Colonic mucosa (tissue), 4 donors: ENCODE measurements around the gene TSC22D1. TPM values are rescaled to one million over a fixed set of nuclear protein-coding genes. Genes with fewer than 3 reads are reported as not detected.
"Not testable (repeated sequence)": the region's sequence is repeated elsewhere in the genome, so short reads cannot be mapped to it uniquely, and the experiment has no call there.

Experiments
- DNase-seq: peaks from one replicate; pipeline ENCODE4 v3.0.0-alpha.2; 2020
- H3K27ac ChIP-seq: fragments of 200-600 bp; one replicate; pipeline ENCODE4 v1.8.0; 2021
- H3K27me3 ChIP-seq: fragments of 200-600 bp; one replicate; pipeline ENCODE4 v1.8.0; 2021
- H3K36me3 ChIP-seq: fragments of 200-600 bp; one replicate; pipeline ENCODE4 v1.8.0; 2021
- H3K4me1 ChIP-seq: fragments of 200-600 bp; one replicate; pipeline ENCODE4 v1.8.0; 2021; ENCODE audit warnings: mild to moderate bottlenecking
- H3K4me3 ChIP-seq: fragments of 200-600 bp; one replicate; pipeline ENCODE4 v1.8.0; 2021
- H3K9ac ChIP-seq, 2 donors: one replicate each; pipeline ENCODE4 v1.7.0; 2013; ENCODE audit warnings: control low read depth in 2 of 2, low read depth in 2 of 2, low read length in 2 of 2
- H3K9me3 ChIP-seq: fragments of 200-600 bp; one replicate; pipeline ENCODE4 v1.8.0; 2021
- CTCF ChIP-seq: fragments of 200-600 bp; IDR thresholded peaks from one replicate; pipeline ENCODE4 v1.8.0; 2022; ENCODE audit warnings: antibody characterized with exemption, mild to moderate bottlenecking
- intact Hi-C: fragments of 100-400 bp; cut with DNase I; formaldehyde crosslinking; loops from one replicate; pipeline ENCODE4 v1.14.1; 2022
- total RNA-seq, 2 donors: library from RNA; stranded (reverse); fragmentation: NEBNext Ultra II Directional in 1 of 2; extraction: Animal tissue kit (Norgen Biotek cat#: 25700) in 1 of 2; gene quantifications; one replicate each; pipeline ENCODE4 v1.2.1, GENCODE V29; 2021
- donor health status: healthy.
- donor health status: DM: no; HTN: no; CAD: no.
- donor health status: DM: no; HTN: no; CAD: no.

Gene TSC22D1
- total RNA-seq, 2 donors from 2014 or later, result 137 to 231 TPM

- Histone ChIP-seq H3K4me3 (no peak overlapping the region), H3K27ac (no peak overlapping the region), H3K27me3 (no peaks in the 10 kb centered on the region), H3K4me1 (no peaks in the 10 kb centered on the region), H3K36me3 (no peaks in the 10 kb centered on the region), H3K9me3 (no peaks in the 10 kb centered on the region), H3K9ac (no peak overlapping the region)
- intact Hi-C loops, result no loop called here
- no peak for TF ChIP-seq CTCF
- DNase-seq, result no peak
These were observed 61.9 kb downstream of the TSC22D1 start for GRCh38 chr13:44514278-44514677.

GRCh38 chr13:44509853-44510252, 66.3 kb downstream of the TSC22D1 start:
- H3K36me3 ChIP-seq, H3K9me3 ChIP-seq, H3K4me3 ChIP-seq, DNase-seq, H3K27ac ChIP-seq, H3K4me1 ChIP-seq, intact Hi-C loops, H3K9ac ChIP-seq, H3K27me3 ChIP-seq: not testable (repeated sequence)

GRCh38 chr13:44508562-44509077, 67.5 kb downstream of the TSC22D1 start:
- intact Hi-C loops, result no loop called here
- Histone ChIP-seq H3K27ac (no peak overlapping the region), H3K4me1 (no peaks in the 10 kb centered on the region), H3K4me3 (no peak overlapping the region), H3K9ac (no peak overlapping the region), H3K36me3 (no peaks in the 10 kb centered on the region), H3K9me3 (no peaks in the 10 kb centered on the region), H3K27me3 (no peaks in the 10 kb centered on the region)
- DNase-seq, result no peak
- TF ChIP-seq CTCF, result no peak

GRCh38 chr13:44507639-44508038, 68.5 kb downstream of the TSC22D1 start:
- Histone ChIP-seq H3K27me3 (no peaks in the 10 kb centered on the region), H3K27ac (no peak overlapping the region), H3K36me3 (no peaks in the 10 kb centered on the region), H3K4me3 (no peak overlapping the region), H3K9me3 (no peaks in the 10 kb centered on the region), H3K9ac (no peak overlapping the region), H3K4me1 (no peaks in the 10 kb centered on the region)
- DNase-seq, result no peak
- intact Hi-C loops, result no loop called here
- TF ChIP-seq CTCF, result no peak

GRCh38 chr13:44506719-44507118, 69.4 kb downstream of the TSC22D1 start:
- H3K27me3 ChIP-seq, result no peaks in the 10 kb centered on the region
- no peak overlapping the region for H3K4me3 ChIP-seq
- no peak overlapping the region for H3K27ac ChIP-seq
- no peak for TF ChIP-seq CTCF
- no peaks in the 10 kb centered on the region for H3K36me3 ChIP-seq
- H3K9me3 ChIP-seq, result no peaks in the 10 kb centered on the region
- H3K9ac ChIP-seq, result no peak overlapping the region
- DNase-seq, result no peak
- H3K4me1 ChIP-seq, result no peaks in the 10 kb centered on the region
- intact Hi-C loops, result no loop called here

- intact Hi-C loops, result no loop called here
- Histone ChIP-seq H3K27me3 (no peaks in the 10 kb centered on the region), H3K4me3 (no peak overlapping the region), H3K36me3 (no peaks in the 10 kb centered on the region), H3K4me1 (no peaks in the 10 kb centered on the region), H3K9ac (no peak overlapping the region), H3K9me3 (no peaks in the 10 kb centered on the region), H3K27ac (no peak overlapping the region)
- TF ChIP-seq CTCF, result no peak
- DNase-seq, result no peak
These were observed 69.9 kb downstream of the TSC22D1 start for GRCh38 chr13:44506251-44506650.
